ENCODE results near the gene PEDS1. TPM values are rescaled to one million over a fixed set of nuclear protein-coding genes. Genes with fewer than 3 reads are reported as not detected.
A peak's percentile ranks its signal among the peaks of the same experiment; 100 is the strongest.

Gene PEDS1
- total and polyA plus RNA-seq, 2 of the 13 experiments (the other 11 are each of a cell fraction or from before 2014, with no cell fraction given), result 30.5 to 93.9 TPM

- TF ChIP-seq ZBTB40 (IDR thresholded peaks at IDR 0.05) (no peak), ZBTB40 (CRISPR knock-in tag; IDR thresholded peaks at IDR 0.05) (peak; percentile 69), ZNF253 (CRISPR knock-in tag; IDR thresholded peaks at IDR 0.05; ENCODE audit: borderline replicate concordance) (peak; percentile 79; the same call in 1 of the 2 replicates), DPF2 (CRISPR knock-in tag; IDR thresholded peaks at IDR 0.05; ENCODE audit: borderline replicate concordance, low read depth) (no peak), ZFP36 (IDR thresholded peaks at IDR 0.05; ENCODE audit: borderline replicate concordance, low read depth, low read length, partially characterized antibody) (no peak), HNF4A (CRISPR knock-in tag; IDR thresholded peaks at IDR 0.05) (no peak), ZNF468 (CRISPR knock-in tag; IDR thresholded peaks at IDR 0.05) (peak; percentile 85; the same call in 1 of the 2 replicates), ELF3 (CRISPR knock-in tag; IDR thresholded peaks at IDR 0.05) (no peak)
- TF ChIP-seq, protein P1, sequence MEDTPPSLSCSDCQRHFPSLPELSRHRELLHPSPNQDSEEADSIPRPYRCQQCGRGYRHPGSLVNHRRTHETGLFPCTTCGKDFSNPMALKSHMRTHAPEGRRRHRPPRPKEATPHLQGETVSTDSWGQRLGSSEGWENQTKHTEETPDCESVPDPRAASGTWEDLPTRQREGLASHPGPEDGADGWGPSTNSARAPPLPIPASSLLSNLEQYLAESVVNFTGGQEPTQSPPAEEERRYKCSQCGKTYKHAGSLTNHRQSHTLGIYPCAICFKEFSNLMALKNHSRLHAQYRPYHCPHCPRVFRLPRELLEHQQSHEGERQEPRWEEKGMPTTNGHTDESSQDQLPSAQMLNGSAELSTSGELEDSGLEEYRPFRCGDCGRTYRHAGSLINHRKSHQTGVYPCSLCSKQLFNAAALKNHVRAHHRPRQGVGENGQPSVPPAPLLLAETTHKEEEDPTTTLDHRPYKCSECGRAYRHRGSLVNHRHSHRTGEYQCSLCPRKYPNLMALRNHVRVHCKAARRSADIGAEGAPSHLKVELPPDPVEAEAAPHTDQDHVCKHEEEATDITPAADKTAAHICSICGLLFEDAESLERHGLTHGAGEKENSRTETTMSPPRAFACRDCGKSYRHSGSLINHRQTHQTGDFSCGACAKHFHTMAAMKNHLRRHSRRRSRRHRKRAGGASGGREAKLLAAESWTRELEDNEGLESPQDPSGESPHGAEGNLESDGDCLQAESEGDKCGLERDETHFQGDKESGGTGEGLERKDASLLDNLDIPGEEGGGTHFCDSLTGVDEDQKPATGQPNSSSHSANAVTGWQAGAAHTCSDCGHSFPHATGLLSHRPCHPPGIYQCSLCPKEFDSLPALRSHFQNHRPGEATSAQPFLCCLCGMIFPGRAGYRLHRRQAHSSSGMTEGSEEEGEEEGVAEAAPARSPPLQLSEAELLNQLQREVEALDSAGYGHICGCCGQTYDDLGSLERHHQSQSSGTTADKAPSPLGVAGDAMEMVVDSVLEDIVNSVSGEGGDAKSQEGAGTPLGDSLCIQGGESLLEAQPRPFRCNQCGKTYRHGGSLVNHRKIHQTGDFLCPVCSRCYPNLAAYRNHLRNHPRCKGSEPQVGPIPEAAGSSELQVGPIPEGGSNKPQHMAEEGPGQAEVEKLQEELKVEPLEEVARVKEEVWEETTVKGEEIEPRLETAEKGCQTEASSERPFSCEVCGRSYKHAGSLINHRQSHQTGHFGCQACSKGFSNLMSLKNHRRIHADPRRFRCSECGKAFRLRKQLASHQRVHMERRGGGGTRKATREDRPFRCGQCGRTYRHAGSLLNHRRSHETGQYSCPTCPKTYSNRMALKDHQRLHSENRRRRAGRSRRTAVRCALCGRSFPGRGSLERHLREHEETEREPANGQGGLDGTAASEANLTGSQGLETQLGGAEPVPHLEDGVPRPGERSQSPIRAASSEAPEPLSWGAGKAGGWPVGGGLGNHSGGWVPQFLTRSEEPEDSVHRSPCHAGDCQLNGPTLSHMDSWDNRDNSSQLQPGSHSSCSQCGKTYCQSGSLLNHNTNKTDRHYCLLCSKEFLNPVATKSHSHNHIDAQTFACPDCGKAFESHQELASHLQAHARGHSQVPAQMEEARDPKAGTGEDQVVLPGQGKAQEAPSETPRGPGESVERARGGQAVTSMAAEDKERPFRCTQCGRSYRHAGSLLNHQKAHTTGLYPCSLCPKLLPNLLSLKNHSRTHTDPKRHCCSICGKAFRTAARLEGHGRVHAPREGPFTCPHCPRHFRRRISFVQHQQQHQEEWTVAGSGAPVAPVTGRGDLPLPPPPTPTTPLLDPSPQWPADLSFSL (CRISPR knock-in tag; IDR thresholded peaks at IDR 0.05), result no peak
- TF ChIP-seq, protein P2, sequence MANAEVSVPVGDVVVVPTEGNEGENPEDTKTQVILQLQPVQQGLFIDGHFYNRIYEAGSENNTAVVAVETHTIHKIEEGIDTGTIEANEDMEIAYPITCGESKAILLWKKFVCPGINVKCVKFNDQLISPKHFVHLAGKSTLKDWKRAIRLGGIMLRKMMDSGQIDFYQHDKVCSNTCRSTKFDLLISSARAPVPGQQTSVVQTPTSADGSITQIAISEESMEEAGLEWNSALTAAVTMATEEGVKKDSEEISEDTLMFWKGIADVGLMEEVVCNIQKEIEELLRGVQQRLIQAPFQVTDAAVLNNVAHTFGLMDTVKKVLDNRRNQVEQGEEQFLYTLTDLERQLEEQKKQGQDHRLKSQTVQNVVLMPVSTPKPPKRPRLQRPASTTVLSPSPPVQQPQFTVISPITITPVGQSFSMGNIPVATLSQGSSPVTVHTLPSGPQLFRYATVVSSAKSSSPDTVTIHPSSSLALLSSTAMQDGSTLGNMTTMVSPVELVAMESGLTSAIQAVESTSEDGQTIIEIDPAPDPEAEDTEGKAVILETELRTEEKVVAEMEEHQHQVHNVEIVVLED (CRISPR knock-in tag; IDR thresholded peaks at IDR 0.05; ENCODE audit: borderline replicate concordance), result no peak
Measured at GRCh38 chr20:50191544-50192363, 38.2 kb upstream of the PEDS1 start (continued).

Data from HepG2 (cell line).